SK-N-SH (cell line): ENCODE data around the gene NKG7.

Source experiments
- EP300 ChIP-seq, 2 experiments: IDR thresholded peaks; 2 replicates each; pipeline versions ENCODE4 v1.4.0 to v1.6.1; 2012; ENCODE audit warnings: borderline replicate concordance in 1 of 2, low read depth in 1 of 2, low read length in 1 of 2
- NRF1 ChIP-seq: IDR thresholded peaks from 2 replicates; pipeline ENCODE4 v1.6.1; 2012; ENCODE audit warnings: low read depth, mild to moderate bottlenecking, low read length
- YY1 ChIP-seq: IDR thresholded peaks from 2 replicates; pipeline ENCODE4 v1.4.0; 2012; ENCODE audit warnings: low read depth, mild to moderate bottlenecking

DNA sequence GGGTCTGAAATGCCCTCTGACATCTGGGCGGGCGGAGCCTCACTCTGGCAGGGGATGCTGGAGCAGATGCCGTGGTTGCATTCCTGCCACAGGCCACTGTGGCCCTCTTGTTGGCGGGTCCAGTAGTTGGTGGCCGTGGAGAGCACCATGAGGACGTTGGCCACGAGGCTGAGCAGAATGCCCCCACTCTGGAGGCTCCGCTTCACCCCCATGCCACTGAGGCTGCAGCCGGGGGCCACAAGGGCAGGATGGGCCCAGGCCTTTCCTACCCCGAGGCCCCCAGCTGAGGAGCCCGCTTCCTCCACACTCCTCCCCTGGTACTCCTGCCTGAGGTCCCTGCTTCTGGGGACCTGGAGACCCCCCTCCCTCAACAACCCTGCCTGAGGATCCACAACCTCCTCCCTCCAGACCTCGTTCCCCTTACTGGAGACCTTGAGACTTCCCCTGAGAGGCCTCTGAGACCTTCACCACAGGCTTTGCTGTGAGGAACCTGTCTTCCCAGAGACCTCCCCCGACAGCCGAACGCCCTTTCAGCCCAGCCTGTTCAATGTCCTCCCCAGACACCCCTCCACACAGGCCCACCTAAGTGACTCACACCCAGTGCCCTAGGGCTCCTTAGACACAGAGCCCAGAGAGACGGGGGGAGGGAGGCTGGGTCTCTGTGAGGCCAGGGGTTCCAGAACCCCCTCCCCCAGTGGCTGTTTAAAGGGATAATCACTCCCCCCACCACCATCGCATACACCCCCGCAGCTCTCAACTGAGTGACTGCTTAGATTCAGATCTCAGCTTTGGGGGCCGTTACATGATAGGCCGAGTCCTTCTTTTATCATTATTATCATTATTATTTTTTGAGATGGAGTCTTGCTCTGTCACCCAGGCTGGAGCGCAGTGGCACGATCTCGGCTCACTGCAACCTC lies 3.8 kb downstream of the NKG7 start, which contains the start of gene CLDND2:
- TF ChIP-seq YY1 (no peak), EP300 (IDR thresholded peaks at IDR 0.05; ENCODE audit: borderline replicate concordance in 1 of 2, low read depth in 1 of 2, low read length in 1 of 2) (no peak), NRF1 (no peak)
